GM12878 (cell line): Measurements from ENCODE around the gene UBC. TPM values are rescaled to one million over a fixed set of nuclear protein-coding genes. Genes with fewer than 3 reads are reported as not detected.

ENCODE experiments used
- BMI1 ChIP-seq: fragments of 450-650 bp; IDR thresholded peaks from 2 replicates; pipeline ENCODE4 v1.6.1; 2016; ENCODE audit warnings: mild to moderate bottlenecking, moderate library complexity, borderline replicate concordance
- CEBPZ ChIP-seq: fragments of 150-350 bp; IDR thresholded peaks from 2 replicates; pipeline ENCODE4 v1.6.1; 2016; ENCODE audit warnings: low read depth, low read length
- FOXM1 ChIP-seq: IDR thresholded peaks from 2 replicates; pipeline ENCODE4 v1.6.1; 2012; ENCODE audit warnings: low read depth, mild to moderate bottlenecking, inconsistent platforms, low read length, moderate library complexity
- HCFC1 ChIP-seq: fragments of 150-350 bp; IDR thresholded peaks from 2 replicates; pipeline ENCODE4 v1.6.1; 2014; ENCODE audit warnings: low read length
- HDAC2 ChIP-seq: fragments of 200-600 bp; sonication (generic); IDR thresholded peaks from 2 replicates; pipeline ENCODE4 v1.6.1; 2017
- KDM1A ChIP-seq: fragments of 200-600 bp; sonication (generic); IDR thresholded peaks from 2 replicates; pipeline ENCODE4 v1.6.1; 2016; ENCODE audit warnings: borderline replicate concordance
- MAX ChIP-seq: IDR thresholded peaks from 2 replicates; pipeline ENCODE4 v1.6.1; 2012; ENCODE audit warnings: low read depth, low read length, improper control_type of control experiment
- MEF2A ChIP-seq: IDR thresholded peaks from 2 replicates; pipeline ENCODE4 v1.6.1; 2011; ENCODE audit warnings: low read depth, mild to moderate bottlenecking, low read length, moderate library complexity; ENCODE audit not compliant: insufficient read depth
- NBN ChIP-seq: fragments of 450-650 bp; IDR thresholded peaks from 2 replicates; pipeline ENCODE4 v1.6.1; 2016
- NR2C1 ChIP-seq: fragments of 450-650 bp; IDR thresholded peaks from 2 replicates; pipeline ENCODE4 v1.6.1; 2017; ENCODE audit warnings: antibody characterized with exemption, mild to moderate bottlenecking, moderate library complexity
- PAX5 ChIP-seq: IDR thresholded peaks from 2 replicates; pipeline ENCODE4 v1.6.1; 2011; ENCODE audit warnings: low read depth, low read length, borderline replicate concordance
- RAD21 ChIP-seq: IDR thresholded peaks from 2 replicates; pipeline ENCODE4 v1.6.1; 2011; ENCODE audit warnings: mild to moderate bottlenecking, low read depth, low read length, moderate library complexity; ENCODE audit not compliant: insufficient read depth
- SMARCA5 ChIP-seq: fragments of 450-650 bp; IDR thresholded peaks from 2 replicates; pipeline ENCODE4 v1.6.1; 2017; ENCODE audit warnings: mild to moderate bottlenecking
- SREBF1 ChIP-seq: IDR thresholded peaks from 2 replicates; pipeline ENCODE4 v1.6.1; 2012; ENCODE audit warnings: mild to moderate bottlenecking, low read length
- STAT1 ChIP-seq: fragments of 450-650 bp; conservative IDR thresholded peaks from 2 replicates; pipeline ENCODE4 v1.6.1; 2014; ENCODE audit warnings: antibody characterized with exemption, mild to moderate bottlenecking
- ZNF207 ChIP-seq: fragments of 450-650 bp; IDR thresholded peaks from 2 replicates; pipeline ENCODE4 v1.6.1; 2014; ENCODE audit warnings: antibody characterized with exemption, mild to moderate bottlenecking, borderline replicate concordance
- polyA plus RNA-seq, 11 experiments: library from polyadenylated mRNA; depleted of rRNA in 4 of 11; unstranded in 6 of 11; stranded (reverse) in 5 of 11; fragments of >200 nt; fragmentation: Nextera tagmentation in 4 of 11; fragmentation: Illumina TruSeq in 1 of 11; extraction: Ambion mirVana in 4 of 11; extraction: Trizol in 1 of 11; gene quantifications; 1 replicate in 1 of 11; 2 replicates in 10 of 11; pipeline versions ENCODE4 v1.2.1 to v1.2.3, GENCODE V29; 2011 to 2016; ENCODE audit warnings: inconsistent platforms in 2 of 11, missing spikeins in 2 of 11, low read depth in 1 of 11
- total RNA-seq, 4 experiments: library from RNA; depleted of rRNA in 3 of 4; stranded (reverse); fragments of >200 nt in 3 of 4; fragmentation: Illumina TruSeq in 1 of 4; extraction: Trizol in 1 of 4; gene quantifications; 2 replicates each; pipeline versions ENCODE4 v1.2.1 to v1.2.3, GENCODE V29; 2013 to 2021
- TF ChIP-seq, protein P1 (sequence below): fragments of 450-650 bp; IDR thresholded peaks from 2 replicates; pipeline ENCODE4 v1.6.1; 2018; ENCODE audit warnings: mild to moderate bottlenecking, low read depth, moderate library complexity; ENCODE audit not compliant: partially characterized antibody
- TF ChIP-seq, protein P2 (sequence below): IDR thresholded peaks from 2 replicates; pipeline ENCODE4 v1.6.1; 2011; ENCODE audit warnings: low read depth, low read length, improper control_type of control experiment, borderline replicate concordance
- TF ChIP-seq, protein P3 (sequence below): IDR thresholded peaks from 2 replicates; pipeline ENCODE4 v1.6.1; 2011; ENCODE audit warnings: low read depth, mild to moderate bottlenecking, low read length, moderate library complexity, borderline replicate concordance; ENCODE audit errors: extremely low read depth

Gene UBC
- total and polyA plus RNA-seq, 10 of the 15 experiments (the other 5 are each of a cell fraction or from before 2014, with no cell fraction given): 653 to 1,666 (median 874) TPM

DNA sequence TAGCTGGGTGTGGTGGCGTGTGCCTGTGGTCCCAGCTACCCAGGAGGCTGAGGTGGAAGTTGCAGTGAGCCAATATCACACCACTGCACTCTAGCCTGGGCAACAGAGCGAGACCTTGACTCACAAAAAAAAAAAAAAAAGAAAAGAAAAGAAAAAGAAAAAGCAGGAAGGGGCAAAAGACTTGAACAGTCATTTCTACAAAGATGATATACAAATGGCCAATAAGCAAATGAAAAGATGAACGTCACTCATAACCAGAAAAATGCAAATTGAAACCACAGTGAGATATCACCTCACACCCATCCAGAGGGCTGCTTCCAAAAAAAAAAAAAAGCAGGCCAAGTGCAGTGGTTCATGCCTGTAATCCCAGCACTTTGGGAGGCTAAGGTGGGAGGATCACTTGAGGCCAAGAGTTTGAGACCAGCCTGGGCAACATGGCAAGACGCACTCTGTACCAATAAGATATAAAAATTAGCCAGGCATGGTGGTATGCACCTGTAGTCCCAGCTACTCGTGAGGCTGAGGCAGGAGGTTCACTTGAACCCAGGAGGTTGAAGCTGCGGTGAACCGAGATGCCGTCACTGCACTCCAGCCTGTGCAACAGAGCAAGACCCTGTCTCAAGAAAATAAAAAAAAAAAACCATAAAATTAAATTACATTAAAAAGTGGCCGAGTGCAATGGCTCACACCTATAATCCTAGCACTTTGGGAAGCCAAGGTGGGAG lies 20.5 kb downstream of the UBC start (continued):
- TF ChIP-seq CEBPZ (no peak), STAT1 (no peak), NBN (peak; percentile 67; the same call in 1 of the 2 replicates), NR2C1 (no peak), SREBF1 (no peak), HDAC2 (no peak), HCFC1 (no peak), SMARCA5 (peak; percentile 9), KDM1A (no peak), BMI1 (no peak), MAX (no peak), PAX5 (peak; percentile 75; the same call in 1 of the 2 replicates), RAD21 (no peak), MEF2A (0 out of 2 replicates have a peak, but pooled peaks have one; percentile 7), ZNF207 (no peak), FOXM1 (no peak)
- TF ChIP-seq, protein P1, sequence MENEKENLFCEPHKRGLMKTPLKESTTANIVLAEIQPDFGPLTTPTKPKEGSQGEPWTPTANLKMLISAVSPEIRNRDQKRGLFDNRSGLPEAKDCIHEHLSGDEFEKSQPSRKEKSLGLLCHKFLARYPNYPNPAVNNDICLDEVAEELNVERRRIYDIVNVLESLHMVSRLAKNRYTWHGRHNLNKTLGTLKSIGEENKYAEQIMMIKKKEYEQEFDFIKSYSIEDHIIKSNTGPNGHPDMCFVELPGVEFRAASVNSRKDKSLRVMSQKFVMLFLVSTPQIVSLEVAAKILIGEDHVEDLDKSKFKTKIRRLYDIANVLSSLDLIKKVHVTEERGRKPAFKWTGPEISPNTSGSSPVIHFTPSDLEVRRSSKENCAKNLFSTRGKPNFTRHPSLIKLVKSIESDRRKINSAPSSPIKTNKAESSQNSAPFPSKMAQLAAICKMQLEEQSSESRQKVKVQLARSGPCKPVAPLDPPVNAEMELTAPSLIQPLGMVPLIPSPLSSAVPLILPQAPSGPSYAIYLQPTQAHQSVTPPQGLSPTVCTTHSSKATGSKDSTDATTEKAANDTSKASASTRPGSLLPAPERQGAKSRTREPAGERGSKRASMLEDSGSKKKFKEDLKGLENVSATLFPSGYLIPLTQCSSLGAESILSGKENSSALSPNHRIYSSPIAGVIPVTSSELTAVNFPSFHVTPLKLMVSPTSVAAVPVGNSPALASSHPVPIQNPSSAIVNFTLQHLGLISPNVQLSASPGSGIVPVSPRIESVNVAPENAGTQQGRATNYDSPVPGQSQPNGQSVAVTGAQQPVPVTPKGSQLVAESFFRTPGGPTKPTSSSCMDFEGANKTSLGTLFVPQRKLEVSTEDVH: no peak
- TF ChIP-seq, protein P2, sequence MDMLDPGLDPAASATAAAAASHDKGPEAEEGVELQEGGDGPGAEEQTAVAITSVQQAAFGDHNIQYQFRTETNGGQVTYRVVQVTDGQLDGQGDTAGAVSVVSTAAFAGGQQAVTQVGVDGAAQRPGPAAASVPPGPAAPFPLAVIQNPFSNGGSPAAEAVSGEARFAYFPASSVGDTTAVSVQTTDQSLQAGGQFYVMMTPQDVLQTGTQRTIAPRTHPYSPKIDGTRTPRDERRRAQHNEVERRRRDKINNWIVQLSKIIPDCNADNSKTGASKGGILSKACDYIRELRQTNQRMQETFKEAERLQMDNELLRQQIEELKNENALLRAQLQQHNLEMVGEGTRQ: no peak
- TF ChIP-seq, protein P3, sequence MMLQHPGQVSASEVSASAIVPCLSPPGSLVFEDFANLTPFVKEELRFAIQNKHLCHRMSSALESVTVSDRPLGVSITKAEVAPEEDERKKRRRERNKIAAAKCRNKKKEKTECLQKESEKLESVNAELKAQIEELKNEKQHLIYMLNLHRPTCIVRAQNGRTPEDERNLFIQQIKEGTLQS: no peak
